ENCODE measurements around the gene SCAF11. TPM values are rescaled to one million over a fixed set of nuclear protein-coding genes. Genes with fewer than 3 reads are reported as not detected.

SCAF11 gene
- polyA plus RNA-seq, 2 donors, result 19.4 to 23.4 TPM

DNA sequence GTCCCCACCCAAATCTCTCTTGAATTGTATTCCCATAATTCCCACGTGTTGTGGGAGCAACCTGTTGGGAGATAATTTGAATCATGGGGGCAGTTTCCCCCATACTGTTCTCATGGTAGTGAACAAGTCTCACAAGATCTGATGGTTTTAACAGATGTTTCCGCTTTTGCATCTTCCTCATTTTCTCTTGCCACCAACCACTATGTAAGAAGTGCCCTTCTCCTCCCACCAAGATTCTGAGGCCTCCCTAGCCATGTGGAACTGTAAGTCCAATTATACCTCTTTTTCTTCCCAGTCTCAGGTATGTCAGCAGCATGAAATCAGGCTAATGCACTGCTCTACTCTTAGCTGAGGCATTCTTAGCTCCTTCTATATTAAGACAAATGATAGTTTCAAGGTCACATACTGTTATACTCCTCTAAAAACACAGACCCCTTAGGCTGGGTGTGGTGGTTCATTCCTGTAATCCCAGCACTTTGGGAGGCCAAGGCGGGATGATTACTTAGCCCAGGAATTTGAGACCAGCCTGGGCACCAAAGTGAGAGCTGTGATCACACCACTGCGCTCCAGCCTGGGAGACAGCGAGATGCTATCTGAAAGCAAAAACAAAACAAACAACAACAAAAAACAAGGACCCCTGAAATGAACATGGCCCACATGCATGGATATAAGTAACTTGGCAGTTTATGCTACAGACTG is 3.6 kb downstream of the SCAF11 start:
- no peaks in the 10 kb centered on the region for H3K27me3 ChIP-seq (ENCODE audit: control insufficient read depth in 1 of 2, insufficient read depth in 2 of 2, low read length in 2 of 2)
- H3K27ac ChIP-seq (ENCODE audit: low read depth in 2 of 2, low read length in 1 of 2), result no peak overlapping the region
- H3K4me1 ChIP-seq (ENCODE audit: control insufficient read depth in 2 of 2, insufficient read depth in 2 of 2, low read length in 1 of 2), result no peaks in the 10 kb centered on the region
- no peaks in the 10 kb centered on the region for H3K9me3 ChIP-seq (ENCODE audit: control insufficient read depth in 2 of 2, insufficient read depth in 1 of 2, low read depth in 1 of 2, low read length in 1 of 2)
- H3K36me3 ChIP-seq (ENCODE audit: control insufficient read depth in 2 of 2, insufficient read depth in 2 of 2, low read length in 1 of 2), result no peaks in the 10 kb centered on the region
- H3K4me3 ChIP-seq (ENCODE audit: low read depth in 1 of 2, low read length in 2 of 2), result no peak overlapping the region
- 79 to 84% methylated on average over 5 of the region's 5 CpGs for WGBS, 2 donors

DNA sequence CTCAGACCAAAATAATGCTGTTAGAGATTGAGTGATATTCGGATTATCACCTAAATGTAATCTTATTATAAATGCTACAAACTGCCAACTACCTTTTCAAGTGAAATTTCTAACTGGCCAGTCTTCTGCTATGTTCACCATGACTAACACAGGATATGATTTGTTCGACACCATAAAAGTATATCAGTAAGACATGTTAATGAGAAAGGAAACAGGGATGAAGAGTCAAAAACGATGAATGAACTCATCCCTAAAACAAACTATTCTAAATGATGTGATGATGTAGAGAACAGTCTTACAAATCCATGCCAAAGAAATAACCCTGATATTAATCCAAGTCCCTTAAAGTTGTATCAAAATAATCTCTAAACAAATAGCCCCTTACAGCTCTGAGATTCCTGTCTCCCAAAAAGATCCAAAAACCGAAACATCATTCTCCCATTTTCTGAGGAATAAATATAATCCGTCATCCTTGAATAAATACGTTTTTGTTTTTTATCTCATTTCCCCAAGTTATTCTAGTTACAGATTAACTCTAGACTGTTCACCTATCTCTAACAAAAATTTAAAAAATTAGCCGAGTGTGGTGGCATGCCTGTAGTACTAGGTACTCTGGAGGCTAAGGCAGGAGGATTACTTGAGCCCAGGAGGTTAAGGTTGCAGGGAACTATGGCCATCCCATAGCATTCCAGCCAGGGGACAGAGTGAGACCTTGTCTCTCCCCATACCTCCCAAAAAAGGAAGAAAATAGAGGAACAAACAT is 9.1 kb downstream of the SCAF11 start:
- no peaks in the 10 kb centered on the region for H3K36me3 ChIP-seq (ENCODE audit: control insufficient read depth in 2 of 2, insufficient read depth in 2 of 2, low read length in 1 of 2)
- H3K4me3 ChIP-seq (ENCODE audit: low read depth in 1 of 2, low read length in 2 of 2), result no peak overlapping the region
- H3K27ac ChIP-seq (ENCODE audit: low read depth in 2 of 2, low read length in 1 of 2), result no peak overlapping the region
- 68 to 76% methylated on average over 7 of the region's 7 CpGs for WGBS, 2 donors
- no peaks in the 10 kb centered on the region for H3K27me3 ChIP-seq (ENCODE audit: control insufficient read depth in 1 of 2, insufficient read depth in 2 of 2, low read length in 2 of 2)
- H3K4me1 ChIP-seq (ENCODE audit: control insufficient read depth in 2 of 2, insufficient read depth in 2 of 2, low read length in 1 of 2), result no peaks in the 10 kb centered on the region
- no peaks in the 10 kb centered on the region for H3K9me3 ChIP-seq (ENCODE audit: control insufficient read depth in 2 of 2, insufficient read depth in 1 of 2, low read depth in 1 of 2, low read length in 1 of 2)

DNA sequence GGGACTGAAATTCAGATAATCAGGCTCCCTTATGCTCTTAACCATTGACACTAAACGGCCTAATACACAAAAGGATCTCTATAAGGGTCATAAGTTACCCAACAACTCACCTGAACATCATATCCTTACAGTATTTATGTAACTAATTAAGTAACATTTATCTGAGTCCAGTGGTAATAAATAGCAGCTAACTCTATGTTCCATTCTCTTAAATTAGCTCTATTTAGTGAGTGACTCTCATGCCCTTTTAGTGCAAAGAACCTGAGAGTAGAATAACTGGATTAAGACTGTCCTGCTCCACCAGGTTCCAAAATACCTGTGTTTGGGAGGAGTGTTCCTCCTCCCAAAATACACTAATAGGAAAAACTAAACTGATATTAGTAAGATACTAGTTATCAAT is 9.8 kb downstream of the SCAF11 start:
- H3K27me3 ChIP-seq (ENCODE audit: control insufficient read depth in 1 of 2, insufficient read depth in 2 of 2, low read length in 2 of 2), result no peaks in the 10 kb centered on the region
- no peaks in the 10 kb centered on the region for H3K4me1 ChIP-seq (ENCODE audit: control insufficient read depth in 2 of 2, insufficient read depth in 2 of 2, low read length in 1 of 2)
- H3K27ac ChIP-seq (ENCODE audit: low read depth in 2 of 2, low read length in 1 of 2), result no peak overlapping the region
- WGBS, 2 donors, result 56 to 72% methylated on average over 1 of the region's 1 CpG
- H3K9me3 ChIP-seq (ENCODE audit: control insufficient read depth in 2 of 2, insufficient read depth in 1 of 2, low read depth in 1 of 2, low read length in 1 of 2), result no peaks in the 10 kb centered on the region
- H3K36me3 ChIP-seq (ENCODE audit: control insufficient read depth in 2 of 2, insufficient read depth in 2 of 2, low read length in 1 of 2), result no peaks in the 10 kb centered on the region
- no peak overlapping the region for H3K4me3 ChIP-seq (ENCODE audit: low read depth in 1 of 2, low read length in 2 of 2)

DNA sequence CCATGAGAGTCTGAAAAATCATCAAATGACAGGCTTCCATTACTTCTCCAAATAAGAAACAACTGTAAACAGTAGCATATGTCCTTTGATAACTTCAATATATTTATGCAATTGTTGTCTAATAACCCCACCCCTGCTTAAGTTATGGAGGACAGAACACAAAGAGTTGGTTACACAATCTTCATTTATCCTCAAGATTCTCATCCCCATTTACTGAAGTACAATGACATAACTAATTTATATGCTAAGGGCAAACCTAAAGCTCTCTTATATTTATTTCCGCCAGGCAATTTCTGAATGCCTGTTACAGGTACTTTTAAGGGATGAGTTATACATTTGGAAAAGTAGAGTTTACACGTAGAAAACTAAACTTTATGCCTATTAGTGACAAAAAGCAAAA is 12.3 kb downstream of the SCAF11 start:
- no peak overlapping the region for H3K4me3 ChIP-seq (ENCODE audit: low read depth in 1 of 2, low read length in 2 of 2)
- H3K36me3 ChIP-seq (ENCODE audit: control insufficient read depth in 2 of 2, insufficient read depth in 2 of 2, low read length in 1 of 2), result no peaks in the 10 kb centered on the region
- no peaks in the 10 kb centered on the region for H3K4me1 ChIP-seq (ENCODE audit: control insufficient read depth in 2 of 2, insufficient read depth in 2 of 2, low read length in 1 of 2)
- H3K9me3 ChIP-seq (ENCODE audit: control insufficient read depth in 2 of 2, insufficient read depth in 1 of 2, low read depth in 1 of 2, low read length in 1 of 2), result no peaks in the 10 kb centered on the region
- H3K27ac ChIP-seq (ENCODE audit: low read depth in 2 of 2, low read length in 1 of 2), result no peak overlapping the region
- 85 to 90% methylated on average over 2 of the region's 2 CpGs for WGBS, 2 donors
- no peaks in the 10 kb centered on the region for H3K27me3 ChIP-seq (ENCODE audit: control insufficient read depth in 1 of 2, insufficient read depth in 2 of 2, low read length in 2 of 2)

DNA sequence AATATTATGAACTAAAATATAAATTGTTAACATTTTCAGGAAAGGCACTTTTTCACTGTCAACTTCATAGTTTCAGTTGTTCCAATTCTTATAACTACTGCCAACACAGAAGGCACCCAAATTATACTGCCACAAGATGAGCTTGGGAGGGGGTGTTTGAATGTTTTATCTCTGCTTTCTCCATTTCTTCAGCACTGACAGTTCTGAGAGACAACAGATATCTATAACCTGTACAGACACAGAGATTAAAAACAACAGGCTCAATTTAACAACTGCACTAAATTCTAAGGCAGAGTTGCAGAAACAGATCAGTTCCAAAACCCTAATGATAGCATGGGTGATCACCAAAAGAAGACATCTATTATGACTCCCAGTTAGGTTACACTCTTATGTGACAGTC is 12.8 kb downstream of the SCAF11 start:
- Histone ChIP-seq H3K4me3 (ENCODE audit: low read depth in 1 of 2, low read length in 2 of 2) (no peak overlapping the region), H3K27ac (ENCODE audit: low read depth in 2 of 2, low read length in 1 of 2) (no peak overlapping the region), H3K36me3 (ENCODE audit: control insufficient read depth in 2 of 2, insufficient read depth in 2 of 2, low read length in 1 of 2) (no peaks in the 10 kb centered on the region), H3K27me3 (ENCODE audit: control insufficient read depth in 1 of 2, insufficient read depth in 2 of 2, low read length in 2 of 2) (no peaks in the 10 kb centered on the region), H3K9me3 (ENCODE audit: control insufficient read depth in 2 of 2, insufficient read depth in 1 of 2, low read depth in 1 of 2, low read length in 1 of 2) (no peaks in the 10 kb centered on the region), H3K4me1 (ENCODE audit: control insufficient read depth in 2 of 2, insufficient read depth in 2 of 2, low read length in 1 of 2) (no peaks in the 10 kb centered on the region)

DNA sequence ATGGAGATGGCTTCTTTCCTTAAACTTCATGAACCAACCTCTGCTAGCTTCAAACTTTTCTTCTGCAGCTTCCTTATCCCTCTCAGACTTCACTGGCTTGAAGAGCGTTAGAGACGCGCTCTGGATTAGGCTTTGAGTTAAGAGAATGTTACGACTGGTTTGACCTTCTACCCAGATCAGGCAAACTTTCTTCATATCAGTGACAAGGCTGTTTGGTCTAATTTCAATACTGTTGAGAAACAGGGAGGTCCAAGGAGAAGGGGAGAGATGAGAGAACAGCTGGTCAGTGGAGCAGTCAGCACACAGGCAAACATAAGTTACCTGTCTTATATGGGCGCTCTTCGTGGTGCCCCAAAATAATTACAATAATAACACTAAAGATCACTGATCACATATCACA is 14.9 kb downstream of the SCAF11 start:
- no peak overlapping the region for H3K4me3 ChIP-seq (ENCODE audit: low read depth in 1 of 2, low read length in 2 of 2)
- no peaks in the 10 kb centered on the region for H3K9me3 ChIP-seq (ENCODE audit: control insufficient read depth in 2 of 2, insufficient read depth in 1 of 2, low read depth in 1 of 2, low read length in 1 of 2)
- H3K4me1 ChIP-seq (ENCODE audit: control insufficient read depth in 2 of 2, insufficient read depth in 2 of 2, low read length in 1 of 2), result no peaks in the 10 kb centered on the region
- H3K27me3 ChIP-seq (ENCODE audit: control insufficient read depth in 1 of 2, insufficient read depth in 2 of 2, low read length in 2 of 2), result no peaks in the 10 kb centered on the region
- 92 to 96% methylated on average over 6 of the region's 6 CpGs for WGBS, 2 donors
- no peak overlapping the region for H3K27ac ChIP-seq (ENCODE audit: low read depth in 2 of 2, low read length in 1 of 2)
- no peaks in the 10 kb centered on the region for H3K36me3 ChIP-seq (ENCODE audit: control insufficient read depth in 2 of 2, insufficient read depth in 2 of 2, low read length in 1 of 2)

DNA sequence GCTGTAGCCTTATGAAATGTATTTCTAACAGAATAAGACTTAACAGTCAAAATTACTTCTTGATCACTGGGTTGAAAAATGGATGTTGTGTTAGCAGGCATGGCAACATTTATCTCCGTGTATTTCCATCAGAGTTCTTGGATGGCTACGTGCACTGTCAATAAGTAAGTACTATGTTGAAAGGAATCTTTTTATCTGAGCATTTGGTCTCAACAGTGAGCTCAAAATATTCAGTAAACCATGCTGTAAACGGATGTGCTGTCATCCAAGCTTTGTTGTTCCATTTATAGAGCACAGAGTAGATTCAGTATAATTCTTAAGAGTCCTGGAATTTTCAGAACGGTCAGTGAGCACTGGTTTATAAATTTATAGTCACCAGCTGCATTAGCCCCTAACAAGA is 15.5 kb downstream of the SCAF11 start:
- no peak overlapping the region for H3K27ac ChIP-seq (ENCODE audit: low read depth in 2 of 2, low read length in 1 of 2)
- no peak overlapping the region for H3K4me3 ChIP-seq (ENCODE audit: low read depth in 1 of 2, low read length in 2 of 2)
- H3K4me1 ChIP-seq (ENCODE audit: control insufficient read depth in 2 of 2, insufficient read depth in 2 of 2, low read length in 1 of 2), result no peaks in the 10 kb centered on the region
- 77% methylated on average over 4 of the region's 4 CpGs for WGBS, 2 donors
- H3K27me3 ChIP-seq (ENCODE audit: control insufficient read depth in 1 of 2, insufficient read depth in 2 of 2, low read length in 2 of 2), result no peaks in the 10 kb centered on the region
- H3K36me3 ChIP-seq (ENCODE audit: control insufficient read depth in 2 of 2, insufficient read depth in 2 of 2, low read length in 1 of 2), result no peaks in the 10 kb centered on the region
- H3K9me3 ChIP-seq (ENCODE audit: control insufficient read depth in 2 of 2, insufficient read depth in 1 of 2, low read depth in 1 of 2, low read length in 1 of 2), result no peaks in the 10 kb centered on the region

DNA sequence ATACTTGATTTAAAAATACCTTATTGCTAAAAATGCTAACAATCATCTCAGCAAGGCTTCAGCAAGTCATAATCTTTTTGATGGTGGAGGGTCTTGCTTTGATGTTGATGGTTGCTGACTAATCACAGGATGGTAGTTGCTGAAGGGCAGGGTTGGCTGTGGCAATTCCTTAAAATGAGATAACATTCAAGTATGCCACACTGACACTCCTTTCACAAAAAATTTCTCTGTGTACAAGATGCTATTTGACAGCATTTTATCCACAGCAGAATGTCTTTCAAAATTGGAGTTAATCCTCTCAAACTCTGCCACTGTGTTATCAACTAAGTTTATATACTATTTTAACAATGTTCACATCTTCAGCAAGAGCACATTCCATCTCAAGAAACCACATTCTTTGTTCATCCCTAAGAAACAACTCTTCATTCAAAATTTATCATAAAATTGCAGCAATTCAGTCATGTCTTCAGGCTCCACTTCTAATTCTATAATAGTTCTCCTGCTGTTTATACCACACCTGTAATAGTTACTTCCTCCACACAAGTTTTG is 16.1 kb downstream of the SCAF11 start:
- H3K27ac ChIP-seq (ENCODE audit: low read depth in 2 of 2, low read length in 1 of 2), result no peak overlapping the region
- no peaks in the 10 kb centered on the region for H3K36me3 ChIP-seq (ENCODE audit: control insufficient read depth in 2 of 2, insufficient read depth in 2 of 2, low read length in 1 of 2)
- no peaks in the 10 kb centered on the region for H3K4me1 ChIP-seq (ENCODE audit: control insufficient read depth in 2 of 2, insufficient read depth in 2 of 2, low read length in 1 of 2)
- no peaks in the 10 kb centered on the region for H3K27me3 ChIP-seq (ENCODE audit: control insufficient read depth in 1 of 2, insufficient read depth in 2 of 2, low read length in 2 of 2)
- H3K4me3 ChIP-seq (ENCODE audit: low read depth in 1 of 2, low read length in 2 of 2), result no peak overlapping the region
- H3K9me3 ChIP-seq (ENCODE audit: control insufficient read depth in 2 of 2, insufficient read depth in 1 of 2, low read depth in 1 of 2, low read length in 1 of 2), result no peaks in the 10 kb centered on the region

DNA sequence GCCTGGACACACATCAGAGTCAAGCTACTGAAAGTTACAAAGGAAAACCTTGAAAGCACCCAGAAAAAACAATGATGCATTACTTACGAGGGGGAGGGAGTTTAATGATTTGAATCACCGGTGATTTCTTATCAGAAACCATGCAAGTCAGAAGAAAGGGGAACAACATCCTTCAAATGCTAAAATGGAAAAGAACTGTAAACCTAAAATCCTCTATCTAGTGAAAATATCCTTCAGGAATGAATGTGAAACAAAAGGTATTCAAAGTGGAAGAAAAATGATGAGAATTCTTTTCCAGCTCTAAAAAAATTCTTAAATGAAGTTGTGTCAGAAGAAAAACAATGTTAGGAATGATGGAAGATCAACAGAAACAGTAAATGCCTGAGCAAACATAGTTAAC is 16.8 kb downstream of the SCAF11 start:
- no peak overlapping the region for H3K4me3 ChIP-seq (ENCODE audit: low read depth in 1 of 2, low read length in 2 of 2)
- no peak overlapping the region for H3K27ac ChIP-seq (ENCODE audit: low read depth in 2 of 2, low read length in 1 of 2)
- H3K36me3 ChIP-seq (ENCODE audit: control insufficient read depth in 2 of 2, insufficient read depth in 2 of 2, low read length in 1 of 2), result no peaks in the 10 kb centered on the region
- no peaks in the 10 kb centered on the region for H3K27me3 ChIP-seq (ENCODE audit: control insufficient read depth in 1 of 2, insufficient read depth in 2 of 2, low read length in 2 of 2)
- H3K4me1 ChIP-seq (ENCODE audit: control insufficient read depth in 2 of 2, insufficient read depth in 2 of 2, low read length in 1 of 2), result no peaks in the 10 kb centered on the region
- H3K9me3 ChIP-seq (ENCODE audit: control insufficient read depth in 2 of 2, insufficient read depth in 1 of 2, low read depth in 1 of 2, low read length in 1 of 2), result no peaks in the 10 kb centered on the region
- WGBS, 2 donors, result 38 to 58% methylated on average over 2 of the region's 2 CpGs

DNA sequence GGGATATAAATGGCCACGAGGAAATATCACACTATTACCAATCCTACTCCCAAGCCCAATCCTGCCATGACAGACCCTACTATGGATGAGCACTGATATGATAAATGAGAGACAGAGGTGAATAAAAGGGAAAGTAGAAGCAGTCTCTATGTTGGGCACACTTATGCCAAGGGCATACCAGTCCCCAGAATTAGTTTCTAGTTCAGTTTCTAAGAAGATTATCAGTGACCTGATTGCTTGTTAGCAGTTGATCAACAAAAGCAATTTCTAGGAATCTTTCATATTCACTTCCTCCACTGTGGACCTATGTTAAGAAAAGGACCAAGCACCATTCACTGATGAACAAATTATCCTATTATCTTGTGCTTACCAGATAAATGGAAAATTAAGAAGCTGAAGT is 20.0 kb downstream of the SCAF11 start:
- no peak overlapping the region for H3K4me3 ChIP-seq (ENCODE audit: low read depth in 1 of 2, low read length in 2 of 2)
- H3K27me3 ChIP-seq (ENCODE audit: control insufficient read depth in 1 of 2, insufficient read depth in 2 of 2, low read length in 2 of 2), result no peaks in the 10 kb centered on the region
- H3K9me3 ChIP-seq (ENCODE audit: control insufficient read depth in 2 of 2, insufficient read depth in 1 of 2, low read depth in 1 of 2, low read length in 1 of 2), result no peaks in the 10 kb centered on the region
- H3K36me3 ChIP-seq (ENCODE audit: control insufficient read depth in 2 of 2, insufficient read depth in 2 of 2, low read length in 1 of 2), result no peaks in the 10 kb centered on the region
- WGBS, 2 donors, result 96 to 97% methylated on average over 1 of the region's 1 CpG
- H3K27ac ChIP-seq (ENCODE audit: low read depth in 2 of 2, low read length in 1 of 2), result no peak overlapping the region
- H3K4me1 ChIP-seq (ENCODE audit: control insufficient read depth in 2 of 2, insufficient read depth in 2 of 2, low read length in 1 of 2), result no peaks in the 10 kb centered on the region
